A673 (cell line): ENCODE measurements around the gene ZNF362. TPM values are rescaled to one million over a fixed set of nuclear protein-coding genes. Genes with fewer than 3 reads are reported as not detected.

ENCODE experiments used
- BruUV-seq: library from RNA; stranded (reverse); fragments of 400-500 nt; replicated peaks from 2 replicates; lab custom pipeline; 2021; lab: Mats Ljungman, UMichigan
- CTCF ChIA-PET: fragments of 300-600 bp; sonication (Branson Sonifier 250); formaldehyde crosslinking; loops from one replicate; lab custom pipeline; 2022; ENCODE audit warnings: antibody characterized with exemption; lab: Charles Lee
- POLR2A ChIA-PET: fragments of 300-600 bp; sonication (Branson Sonifier 250); formaldehyde crosslinking; loops from one replicate; lab custom pipeline; 2022; ENCODE audit warnings: antibody characterized with exemption; ENCODE audit not compliant: low non-redundant PET; lab: Charles Lee
- DNase-seq: peaks from one replicate; pipeline ENCODE4 v3.0.0-alpha.2; 2015; ENCODE audit warnings: low spot score
- H3K27ac ChIP-seq: fragments of 200-600 bp; sonication (generic); 2 replicates; pipeline ENCODE4 v1.5.1; 2016; ENCODE audit warnings: mixed run types, low read depth, mild to moderate bottlenecking, mixed read lengths, antibody characterized with exemption, low read length; ENCODE audit not compliant: poor library complexity, severe bottlenecking
- H3K27me3 ChIP-seq: fragments of 200-600 bp; sonication (generic); replicated peaks from 2 replicates; pipeline ENCODE4 v1.6.1; 2017; ENCODE audit warnings: mixed run types, low read depth, mild to moderate bottlenecking, mixed read lengths, antibody characterized with exemption, low read length; ENCODE audit not compliant: insufficient read depth, poor library complexity
- H3K36me3 ChIP-seq: fragments of 200-600 bp; sonication (generic); 2 replicates; pipeline ENCODE4 v1.6.1; 2016; ENCODE audit warnings: mixed run types, mild to moderate bottlenecking, mixed read lengths, antibody characterized with exemption, low read length; ENCODE audit not compliant: insufficient read depth, poor library complexity, severe bottlenecking
- H3K4me1 ChIP-seq: fragments of 200-600 bp; sonication (generic); 2 replicates; pipeline ENCODE4 v1.6.1; 2017; ENCODE audit warnings: mixed run types, mild to moderate bottlenecking, mixed read lengths, antibody characterized with exemption, low read length; ENCODE audit not compliant: insufficient read depth, poor library complexity, severe bottlenecking
- H3K4me3 ChIP-seq: fragments of 200-600 bp; sonication (generic); 2 replicates; pipeline ENCODE4 v1.5.1; 2016; ENCODE audit warnings: low read depth, mixed run types, mild to moderate bottlenecking, mixed read lengths, low read length; ENCODE audit not compliant: poor library complexity, severe bottlenecking
- H3K9me3 ChIP-seq: fragments of 200-600 bp; sonication (generic); 2 replicates; pipeline ENCODE4 v1.6.1; 2016; ENCODE audit warnings: mixed run types, low read depth, mild to moderate bottlenecking, mixed read lengths, antibody characterized with exemption, low read length; ENCODE audit not compliant: poor library complexity, severe bottlenecking
- CTCF ChIP-seq: fragments of 300-800, 200-600 bp; sonication (generic); conservative IDR thresholded peaks from 2 replicates; pipeline ENCODE4 v1.5.1; 2017; ENCODE audit warnings: low read depth, mild to moderate bottlenecking, antibody characterized with exemption, low read length, moderate library complexity, mixed read lengths
- EZH2 ChIP-seq: fragments of 200-600 bp; sonication (generic); IDR thresholded peaks from 2 replicates; pipeline ENCODE4 v1.6.1; 2017; ENCODE audit warnings: borderline replicate concordance, low read depth, mild to moderate bottlenecking, mixed read lengths, antibody characterized with exemption, low read length; ENCODE audit not compliant: poor library complexity, severe bottlenecking
- intact Hi-C: fragments of 100-400 bp; cut with micrococcal nuclease; formaldehyde crosslinking; loops from one replicate; pipeline ENCODE4 v1.10.0; 2022; ENCODE audit not compliant: unreplicated experiment
- total RNA-seq: library from RNA; stranded (reverse); gene quantifications from 2 replicates; pipeline ENCODE4 v1.2.3, GENCODE V29; 2021

Gene ZNF362
- total RNA-seq, 1 experiment from 2014 or later = 40.1 TPM

DNA sequence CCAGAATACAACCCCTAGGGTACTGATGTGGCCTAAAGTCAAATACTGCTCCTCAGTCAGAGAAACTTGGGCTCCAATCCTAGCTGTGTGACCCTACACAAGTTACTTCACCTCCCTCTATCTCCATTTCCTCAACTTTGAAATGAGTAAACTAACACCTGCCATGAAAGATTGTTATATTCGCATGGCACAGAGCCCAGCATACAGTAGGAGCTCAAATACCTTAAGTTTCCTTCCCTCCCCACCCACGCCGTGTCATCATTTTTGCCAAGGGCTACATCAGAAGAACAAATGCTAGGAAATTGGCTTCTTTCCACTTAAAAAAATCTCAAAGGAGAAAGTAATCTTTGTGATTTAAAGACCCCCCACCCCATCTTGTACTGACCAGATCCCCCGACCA, 22.2 kb upstream of the ZNF362 start:
- intact Hi-C loops = no loop called here
- no peak for DNase-seq
- Histone ChIP-seq H3K27ac (no peak overlapping the region), H3K4me3 (no peak overlapping the region), H3K4me1 (no peaks in the 10 kb centered on the region), H3K27me3 (no peaks in the 10 kb centered on the region), H3K9me3 (no peaks in the 10 kb centered on the region), H3K36me3 (no peaks in the 10 kb centered on the region)
- ChIA-PET POLR2A (no interaction called here), CTCF (interaction anchor here (0.6 kb wide), 1 partner anchor 23 kb away, joined by 4 read pairs; no protein-coding TSS in a partner anchor)
- BruUV-seq = no TSS peak
- no peak for TF ChIP-seq EZH2
- TF ChIP-seq CTCF = no peak

- Histone ChIP-seq H3K4me1 (no peaks in the 10 kb centered on the region), H3K4me3 (no peak overlapping the region), H3K36me3 (no peaks in the 10 kb centered on the region), H3K27me3 (no peaks in the 10 kb centered on the region), H3K9me3 (no peaks in the 10 kb centered on the region), H3K27ac (no peak overlapping the region)
- no TSS peak for BruUV-seq
- intact Hi-C loops = no loop called here
- ChIA-PET POLR2A (no interaction called here), CTCF (no interaction called here)
- TF ChIP-seq CTCF = no peak
- TF ChIP-seq EZH2 = no peak
- DNase-seq = no peak
Observed at GRCh38 chr1:33234588-33234990, 21.7 kb upstream of the ZNF362 start.

DNA sequence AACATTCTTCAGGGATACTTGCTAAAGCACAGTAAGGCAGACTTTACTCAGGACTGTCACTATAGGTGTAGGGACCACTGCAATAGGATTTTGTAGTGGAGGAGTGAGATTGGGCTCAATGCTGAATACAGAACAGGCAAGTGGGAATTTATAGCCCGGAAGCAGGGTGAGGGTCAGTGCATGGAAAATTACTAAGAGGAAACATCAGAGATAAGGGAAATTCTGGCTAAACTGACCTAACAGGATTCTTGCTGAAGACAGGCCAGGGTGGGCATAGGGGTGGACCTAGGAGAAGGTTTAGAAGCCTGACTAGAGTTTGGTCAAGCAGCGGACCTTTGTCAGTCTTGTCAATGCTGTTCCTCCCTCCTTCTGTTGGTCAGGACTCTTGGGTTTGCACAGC, 20.8 kb upstream of the ZNF362 start:
- Histone ChIP-seq H3K4me3 (no peak overlapping the region), H3K27me3 (no peaks in the 10 kb centered on the region), H3K36me3 (no peaks in the 10 kb centered on the region), H3K9me3 (no peaks in the 10 kb centered on the region), H3K27ac (no peak overlapping the region), H3K4me1 (no peaks in the 10 kb centered on the region)
- ChIA-PET CTCF (no interaction called here), POLR2A (no interaction called here)
- DNase-seq = no peak
- BruUV-seq = no TSS peak
- TF ChIP-seq EZH2 (no peak), CTCF (no peak)
- intact Hi-C loops = no loop called here
